Omental fat pad (tissue), 4 donors: ENCODE data around the gene TRIM42. TPM values are rescaled to one million over a fixed set of nuclear protein-coding genes. Genes with fewer than 3 reads are reported as not detected.
A peak's percentile ranks its signal among the peaks of the same experiment; 100 is the strongest.

Experiments
- ATAC-seq: fragments of 150-250 bp; one replicate; pipeline ENCODE4 v1.9.1; 2016; ENCODE audit warnings: mild to moderate bottlenecking, moderate library complexity; ENCODE audit not compliant: low FRiP score
- DNase-seq: peaks from one replicate; pipeline ENCODE4 v3.0.0-alpha.2; 2019; ENCODE audit warnings: low spot score
- total RNA-seq, 4 donors: library from RNA; depleted of rRNA; stranded (reverse); fragments of >200 nt; gene quantifications; one replicate each; pipeline ENCODE4 v1.1.0, GENCODE V29; 2016
- TF ChIP-seq, protein P1 (sequence below), 3 donors: fragments of 450-650 bp; IDR thresholded peaks; one replicate each; pipeline ENCODE4 v1.5.1; 2016 to 2017; ENCODE audit warnings: antibody characterized with exemption in 3 of 3, mild to moderate bottlenecking in 3 of 3, moderate library complexity in 2 of 3

The TRIM42 gene
- total RNA-seq, 4 donors from 2014 or later, result not detected

DNA sequence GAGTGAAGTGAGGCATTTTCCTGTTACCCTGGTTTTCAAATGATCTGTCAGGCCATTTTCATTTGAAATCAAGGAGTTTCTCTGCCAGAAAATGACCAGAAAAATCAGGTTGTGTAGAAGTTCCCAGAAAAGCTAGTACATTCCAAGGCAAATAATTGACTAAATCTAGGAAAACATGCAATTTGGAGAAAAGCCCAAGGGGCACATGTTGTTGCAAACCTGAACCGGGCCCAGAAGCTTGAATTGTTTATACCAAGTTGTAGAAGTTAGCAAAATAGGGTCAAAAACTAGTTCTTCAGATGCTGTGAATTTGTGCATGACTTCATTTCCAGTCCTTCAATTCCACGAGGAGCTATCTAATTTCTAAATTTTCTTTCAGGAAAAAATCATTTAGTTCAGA is 31.0 kb downstream of the TRIM42 start:
- DNase-seq, result no peak
- TF ChIP-seq, protein P1, sequence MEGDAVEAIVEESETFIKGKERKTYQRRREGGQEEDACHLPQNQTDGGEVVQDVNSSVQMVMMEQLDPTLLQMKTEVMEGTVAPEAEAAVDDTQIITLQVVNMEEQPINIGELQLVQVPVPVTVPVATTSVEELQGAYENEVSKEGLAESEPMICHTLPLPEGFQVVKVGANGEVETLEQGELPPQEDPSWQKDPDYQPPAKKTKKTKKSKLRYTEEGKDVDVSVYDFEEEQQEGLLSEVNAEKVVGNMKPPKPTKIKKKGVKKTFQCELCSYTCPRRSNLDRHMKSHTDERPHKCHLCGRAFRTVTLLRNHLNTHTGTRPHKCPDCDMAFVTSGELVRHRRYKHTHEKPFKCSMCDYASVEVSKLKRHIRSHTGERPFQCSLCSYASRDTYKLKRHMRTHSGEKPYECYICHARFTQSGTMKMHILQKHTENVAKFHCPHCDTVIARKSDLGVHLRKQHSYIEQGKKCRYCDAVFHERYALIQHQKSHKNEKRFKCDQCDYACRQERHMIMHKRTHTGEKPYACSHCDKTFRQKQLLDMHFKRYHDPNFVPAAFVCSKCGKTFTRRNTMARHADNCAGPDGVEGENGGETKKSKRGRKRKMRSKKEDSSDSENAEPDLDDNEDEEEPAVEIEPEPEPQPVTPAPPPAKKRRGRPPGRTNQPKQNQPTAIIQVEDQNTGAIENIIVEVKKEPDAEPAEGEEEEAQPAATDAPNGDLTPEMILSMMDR (IDR thresholded peaks at IDR 0.05), result no peak
- peak; percentile 32 for ATAC-seq

DNA sequence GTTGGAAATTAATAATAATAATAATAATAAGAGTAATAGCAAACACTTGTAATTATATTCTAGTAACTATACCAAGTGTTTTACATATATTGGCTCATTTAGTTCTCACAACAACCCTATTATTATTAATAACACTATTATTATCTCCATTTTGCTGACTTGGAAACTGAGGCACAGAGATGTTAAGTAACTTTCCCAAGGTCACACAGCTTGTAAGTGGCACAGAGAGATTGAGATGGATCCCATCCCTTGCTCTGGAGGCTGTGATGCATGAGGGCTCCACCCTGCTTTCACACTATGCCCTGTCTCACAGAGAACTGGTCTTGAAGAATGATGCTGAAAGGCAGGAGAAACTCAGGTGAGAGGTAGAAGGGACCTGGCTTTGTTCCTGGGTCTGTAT is 31.9 kb downstream of the TRIM42 start:
- TF ChIP-seq, protein P1 (IDR thresholded peaks at IDR 0.05), result no peak
- DNase-seq (no peak), ATAC-seq (no peak)

DNA sequence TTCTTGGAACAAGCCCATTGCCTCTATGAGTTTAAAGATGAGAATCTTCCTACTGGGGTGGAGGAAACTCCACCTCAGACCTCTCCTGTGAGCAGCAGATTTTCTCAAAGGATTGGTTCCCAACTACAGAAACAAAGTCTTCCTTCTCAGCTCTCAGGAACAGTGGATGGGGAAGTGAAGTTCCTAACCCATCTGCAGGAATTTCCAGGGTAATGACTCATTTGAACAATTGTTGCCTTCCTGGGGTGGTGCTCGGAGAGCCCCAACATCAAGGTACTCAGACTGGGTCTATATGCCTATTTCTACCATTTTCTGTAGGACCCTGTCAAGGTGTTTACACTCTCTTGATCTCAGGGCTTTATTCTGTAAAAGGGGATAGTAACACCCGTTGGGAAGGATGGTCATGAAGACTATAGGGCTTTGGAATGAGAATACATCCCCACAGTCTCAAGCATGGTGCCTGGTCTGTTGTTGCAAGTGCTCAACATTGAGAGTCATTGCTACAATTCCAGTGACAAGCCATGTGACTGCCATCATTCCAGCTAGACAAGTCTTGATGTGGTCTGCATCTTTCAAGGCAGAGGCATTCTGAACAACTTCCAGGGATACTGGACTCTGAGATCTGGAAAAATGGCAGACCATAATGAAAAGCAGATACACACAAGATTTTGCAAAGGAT is 33.0 kb downstream of the TRIM42 start:
- TF ChIP-seq, protein P1 (IDR thresholded peaks at IDR 0.05), result no peak
- ATAC-seq (no peak), DNase-seq (no peak)

DNA sequence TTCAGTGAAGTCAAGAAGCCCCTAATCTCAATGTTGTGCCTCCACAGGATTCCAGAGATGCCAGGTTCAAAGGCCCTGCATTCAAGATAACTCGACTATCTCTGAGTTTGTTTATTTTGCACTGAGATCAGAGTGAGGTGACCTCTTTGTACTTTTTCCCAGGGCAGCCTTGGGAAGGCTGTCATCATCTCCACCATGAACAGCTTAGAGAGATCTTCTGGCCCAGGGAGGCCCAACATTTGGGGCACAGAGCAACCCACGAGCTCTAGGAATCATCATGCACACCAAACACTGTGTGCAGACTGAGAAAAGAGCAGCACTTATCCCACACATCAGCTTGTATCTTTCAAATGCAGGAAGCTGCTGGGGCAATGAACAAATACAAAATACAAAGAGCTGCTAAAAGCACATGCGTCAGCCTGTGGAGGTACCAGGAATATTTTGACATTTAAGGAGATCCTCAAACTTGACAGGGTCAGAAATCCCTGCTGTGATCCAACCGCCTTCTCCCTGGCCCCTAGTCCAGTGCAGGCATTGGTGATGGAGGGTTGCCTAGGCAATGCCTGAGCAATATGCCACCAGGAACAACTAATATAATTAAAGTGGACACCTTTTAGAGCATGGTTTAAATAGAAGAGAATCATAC is 33.6 kb downstream of the TRIM42 start:
- DNase-seq (no peak), ATAC-seq (no peak)
- TF ChIP-seq, protein P1 (IDR thresholded peaks at IDR 0.05), result no peak

DNA sequence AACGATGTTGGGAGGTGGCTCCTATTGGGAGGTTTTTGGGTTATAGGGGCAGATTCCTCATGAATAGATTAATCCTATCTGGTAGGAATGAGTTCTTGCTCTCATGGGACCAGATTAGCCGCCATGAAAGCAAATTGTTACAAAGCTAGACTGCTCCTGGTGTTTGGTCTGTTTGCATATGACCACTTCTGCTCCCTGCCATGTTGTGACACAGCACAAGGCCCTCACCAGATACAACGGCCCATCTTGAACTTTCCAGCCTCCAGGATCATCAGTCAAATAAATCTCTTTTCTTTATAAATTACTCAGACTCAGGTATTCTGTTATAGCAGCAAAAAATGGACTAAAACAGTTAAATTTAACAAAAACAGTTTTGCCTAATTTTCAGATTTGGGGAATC is 34.4 kb downstream of the TRIM42 start:
- TF ChIP-seq, protein P1 (IDR thresholded peaks at IDR 0.05), result no peak
- DNase-seq, result no peak
- no peak for ATAC-seq

DNA sequence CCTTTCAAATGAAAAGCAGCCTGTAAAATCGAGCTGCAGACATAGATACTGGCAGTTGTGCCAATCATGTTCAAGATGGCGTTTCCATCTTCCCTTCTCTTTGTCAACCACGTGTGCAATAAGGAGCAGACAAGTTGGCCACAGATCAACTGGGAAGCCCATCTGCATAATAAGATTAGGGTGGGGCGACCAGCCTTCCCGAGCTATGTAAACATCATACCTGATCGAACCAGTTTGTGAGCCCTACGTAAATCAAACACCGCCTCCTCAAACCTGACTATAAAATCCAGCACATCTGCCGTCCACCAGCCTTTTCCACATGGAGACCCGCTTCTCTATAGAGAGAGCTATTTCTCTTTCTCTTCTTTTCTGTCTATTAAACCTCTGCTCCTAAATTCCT is 37.2 kb downstream of the TRIM42 start:
- ATAC-seq, result no peak
- no peak for DNase-seq
- TF ChIP-seq, protein P1 (IDR thresholded peaks at IDR 0.05), result no peak

DNA sequence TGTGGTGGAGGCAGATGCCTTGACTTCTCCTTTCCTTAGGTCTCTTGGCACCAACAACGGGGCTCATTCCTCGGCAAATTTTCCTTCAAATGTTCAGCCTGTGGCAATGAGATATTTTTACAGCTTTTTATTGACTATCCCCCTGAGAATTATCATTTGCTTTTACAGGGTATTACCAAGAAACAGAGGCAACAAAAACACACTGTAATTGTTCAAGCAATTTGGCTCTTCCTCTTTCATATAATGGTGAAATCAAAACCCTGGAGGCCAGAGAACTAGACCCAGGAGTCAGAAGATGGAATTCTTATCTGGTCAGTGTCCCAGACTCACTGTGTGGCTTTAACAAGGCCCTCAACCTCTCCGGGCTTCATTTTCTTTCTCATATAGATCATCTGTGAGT is 40.1 kb downstream of the TRIM42 start:
- DNase-seq (no peak), ATAC-seq (no peak)
- TF ChIP-seq, protein P1 (IDR thresholded peaks at IDR 0.05), result no peak
